GM19438 (cell line): Measurements from ENCODE around the gene IFI27L1.

Source experiments
- ATAC-seq: cut with Tn5 transposase; IDR thresholded peaks from one replicate; pipeline ENCODE4 v1.9.1; 2021; ENCODE audit warnings: low read depth; ENCODE audit not compliant: unreplicated experiment

The IFI27L1 gene

GRCh38 chr14:94080621-94081385 lies at the start of gene IFI27L1, which contains the start of gene DDX24:
Gene IFI27L1, plus strand, starts transcription at chr14:94081310. Its CDS starts 15,628 bp downstream, at chr14:94096938.
Gene DDX24, minus strand, starts transcription at chr14:94081202. Its CDS starts 1,460 bp downstream, at chr14:94079742.
- peak; percentile 91 for ATAC-seq

DNA sequence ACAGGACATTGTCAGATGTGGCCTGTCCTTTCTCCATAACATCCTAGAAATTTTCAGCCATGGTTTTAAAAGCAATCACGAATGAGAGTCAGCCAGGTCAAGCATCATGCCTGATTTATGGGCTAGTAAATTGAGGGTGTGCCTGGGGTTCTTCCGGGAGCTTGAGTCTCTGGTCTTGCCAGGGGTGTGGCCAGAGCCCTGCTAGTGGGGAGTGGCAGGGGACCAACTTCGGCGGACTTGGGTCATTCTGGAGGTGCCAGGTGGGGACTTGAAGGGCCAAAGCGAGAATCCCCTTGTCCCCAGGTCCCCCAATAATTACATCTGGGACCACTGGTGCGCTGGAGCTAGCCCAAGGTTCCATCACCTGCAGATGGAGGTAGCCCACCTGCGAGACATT lies 49.2 kb upstream of the IFI27L1 start:
- ATAC-seq, result no peak

- ATAC-seq, result no peak
Observed at GRCh38 chr14:94034886-94035285, 46.2 kb upstream of the IFI27L1 start.

- ATAC-seq, result peak; percentile 90
Observed at GRCh38 chr14:94036313-94037167, 44.6 kb upstream of the IFI27L1 start.

DNA sequence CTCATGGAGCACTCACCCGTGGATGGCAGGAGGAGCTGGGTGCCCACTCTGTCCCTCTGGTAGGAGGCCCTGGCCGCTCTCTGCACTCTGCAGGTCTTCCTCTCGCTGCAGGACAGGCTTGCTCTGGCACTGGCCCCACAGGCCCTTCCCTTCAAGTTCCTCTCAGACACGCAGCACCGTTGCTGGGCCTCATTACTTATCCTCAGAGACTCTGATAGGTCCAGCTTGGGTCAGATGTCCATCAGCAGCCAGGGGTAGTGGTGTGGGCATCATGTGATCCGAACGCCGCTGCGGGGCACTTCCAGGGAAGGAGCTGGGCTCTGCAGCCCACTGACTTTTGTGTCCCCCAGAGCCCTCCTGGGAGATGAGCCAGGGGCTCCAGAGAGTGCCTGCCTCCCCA lies 43.2 kb upstream of the IFI27L1 start:
- no peak for ATAC-seq

DNA sequence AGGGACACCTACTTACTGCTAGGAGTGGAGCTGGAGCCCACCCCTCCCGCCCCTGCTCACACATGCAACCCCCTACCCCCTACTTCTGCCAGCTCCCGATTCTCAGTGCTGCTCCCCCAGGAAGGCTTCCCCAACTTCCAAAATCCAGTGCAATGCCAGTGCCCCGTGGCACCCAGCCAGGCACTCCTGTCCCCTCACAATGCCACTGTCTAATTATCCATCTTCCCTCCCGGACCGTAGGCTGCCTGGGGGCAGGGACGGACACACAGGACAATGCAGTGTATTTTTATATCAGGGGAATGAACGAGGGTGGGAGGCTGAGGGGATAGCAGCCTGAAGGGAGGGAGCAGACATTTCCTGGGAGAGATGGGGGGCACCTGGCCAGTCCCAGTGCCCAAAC lies 42.6 kb upstream of the IFI27L1 start:
- ATAC-seq, result no peak

GRCh38 chr14:94038921-94039629 lies 42.0 kb upstream of the IFI27L1 start:
- ATAC-seq, result no peak

- ATAC-seq, result no peak
Observed at GRCh38 chr14:94040247-94040646, 40.9 kb upstream of the IFI27L1 start.

DNA sequence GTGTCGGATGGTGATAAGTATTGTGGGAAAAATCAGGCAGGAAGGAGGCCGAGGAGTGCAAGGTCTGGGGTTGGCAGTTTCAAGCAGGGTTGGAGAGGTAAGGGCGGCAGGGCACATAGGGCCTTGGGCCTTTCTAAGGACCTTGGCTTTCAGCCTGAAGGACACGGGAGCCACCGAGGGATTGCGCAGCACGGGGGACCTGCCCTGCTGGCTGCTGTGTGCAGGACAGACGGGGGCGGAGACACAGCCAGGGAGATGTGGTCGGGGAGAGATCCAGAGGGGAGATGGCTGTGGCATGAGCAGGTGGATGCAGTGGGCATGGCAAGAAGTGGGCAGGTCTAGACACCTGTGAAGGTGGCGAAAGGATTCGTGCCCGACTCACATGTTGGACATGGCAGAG lies 40.3 kb upstream of the IFI27L1 start:
- ATAC-seq, result no peak

- ATAC-seq, result no peak
Observed at GRCh38 chr14:94041551-94042346, 39.4 kb upstream of the IFI27L1 start.

- ATAC-seq, result no peak
Observed at GRCh38 chr14:94042433-94043091, 38.5 kb upstream of the IFI27L1 start.

DNA sequence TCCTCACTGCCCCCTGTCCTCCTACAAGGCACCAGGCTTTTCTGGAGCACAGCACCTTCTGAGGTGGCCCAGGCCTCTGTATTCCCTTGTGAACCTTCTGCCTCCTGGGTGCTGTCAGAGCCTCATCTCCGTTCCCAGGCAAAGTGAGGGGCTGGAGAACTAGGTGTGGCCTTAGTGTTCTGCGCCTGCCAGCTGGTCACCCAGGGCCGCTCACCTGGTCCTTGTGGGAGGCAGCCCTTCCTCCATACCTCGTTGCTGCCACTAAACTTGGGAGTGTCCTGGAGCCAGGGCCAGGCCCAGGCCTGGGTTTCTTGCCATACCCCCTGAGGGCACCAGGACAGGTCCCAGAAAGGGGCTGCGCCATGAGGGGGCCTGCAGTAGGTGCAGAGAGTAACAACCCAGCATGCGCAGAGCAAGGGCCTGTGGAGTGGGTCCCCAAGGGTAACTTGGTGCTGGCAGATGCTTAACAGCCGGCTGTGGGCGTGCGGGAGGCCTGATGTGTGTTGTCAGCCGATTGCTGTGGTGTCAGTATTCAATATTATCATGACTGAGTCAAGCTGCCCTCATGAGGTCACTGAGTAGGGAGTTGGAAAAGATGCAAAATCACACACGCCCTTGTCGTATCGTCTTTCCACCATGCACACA lies 37.9 kb upstream of the IFI27L1 start:
- no peak for ATAC-seq

- no peak for ATAC-seq
Observed at GRCh38 chr14:94043756-94044475, 37.2 kb upstream of the IFI27L1 start.

DNA sequence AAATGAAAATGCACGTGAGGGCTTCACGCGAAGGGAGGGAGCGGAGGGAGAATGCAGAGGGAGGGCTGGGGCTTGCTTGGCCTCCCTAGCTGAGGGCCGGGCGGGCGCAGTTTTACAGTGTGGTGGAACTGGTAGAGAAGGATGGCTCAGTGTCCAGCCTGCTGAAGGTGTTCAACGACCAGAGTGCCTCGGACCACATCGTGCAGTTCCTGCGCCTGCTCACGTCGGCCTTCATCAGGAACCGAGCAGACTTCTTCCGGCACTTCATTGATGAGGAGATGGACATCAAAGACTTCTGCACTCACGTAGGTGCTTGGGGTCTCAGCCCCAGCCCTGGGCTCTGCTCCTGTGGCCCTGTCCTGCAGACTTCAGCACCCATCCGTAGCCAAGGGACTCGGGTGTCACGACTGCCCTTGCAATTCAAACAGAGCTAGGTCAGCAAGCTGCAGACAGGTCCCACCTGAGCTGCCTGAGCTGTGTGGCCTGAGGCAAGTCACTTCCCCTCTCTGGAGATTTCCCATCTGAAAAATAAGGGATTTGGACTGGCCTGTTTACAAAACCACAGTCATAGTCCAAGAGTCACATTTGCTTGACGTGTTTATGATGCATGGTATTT lies 36.5 kb upstream of the IFI27L1 start:
- ATAC-seq, result no peak

GRCh38 chr14:94045101-94045500 lies 36.0 kb upstream of the IFI27L1 start:
- no peak for ATAC-seq

- ATAC-seq, result no peak
Observed at GRCh38 chr14:94045563-94046345, 35.4 kb upstream of the IFI27L1 start.

GRCh38 chr14:94046696-94047250 lies 34.3 kb upstream of the IFI27L1 start:
- ATAC-seq, result no peak
